ENCODE measurements around the gene IST1.

- TF ChIP-seq ETV6 (conservative IDR thresholded peaks at IDR 0.05 in 1 of 2, IDR thresholded peaks at IDR 0.05 in 1 of 2; ENCODE audit: borderline replicate concordance in 1 of 2, low read depth in 1 of 2) (peak in 1 of 2 experiments; percentile 26; a peak in 1 of 4 replicates), CTCF (IDR thresholded peaks at IDR 0.05 in 2 of 3, conservative IDR thresholded peaks at IDR 0.05 in 1 of 3; ENCODE audit: control insufficient read depth in 2 of 3, extremely low read depth in 1 of 3, insufficient read depth in 1 of 3, low read depth in 3 of 3, low read length in 3 of 3) (no peak), EZH2 (IDR thresholded peaks at IDR 0.05; ENCODE audit: borderline replicate concordance, control insufficient read depth, low read depth, low read length) (no peak), POLR2A (IDR thresholded peaks at IDR 0.05; ENCODE audit: low read depth, low read length) (0 out of 2 replicates have a peak, but pooled peaks have one; percentile 28), NKRF (conservative IDR thresholded peaks at IDR 0.05) (no peak), FOS (IDR thresholded peaks at IDR 0.05; ENCODE audit: borderline replicate concordance, extremely low read depth, insufficient read length) (no peak), MAX (IDR thresholded peaks at IDR 0.05; ENCODE audit: low read depth, low read length) (no peak), RAD21 (IDR thresholded peaks at IDR 0.05; ENCODE audit: insufficient read depth, low read depth, low read length) (no peak), RB1 (IDR thresholded peaks at IDR 0.05; ENCODE audit: borderline replicate concordance) (no peak), HSF1 (IDR thresholded peaks at IDR 0.05; ENCODE audit: low read depth, low read length) (no peak)
These were observed 39.2 kb upstream of the IST1 start for GRCh38 chr16:71855937-71856662.

Data from GM12878 (cell line).